Activated CD4-positive, CD25-positive, alpha-beta regulatory T cell (primary cell): ENCODE results near the gene ABCC6.
"Not testable (repeated sequence)": the region's sequence is repeated elsewhere in the genome, so short reads cannot be mapped to it uniquely, and the experiment has no call there.

Experiments
- DNase-seq, 4 experiments: peaks; one replicate each; lab custom pipeline; 2025; lab: John Stamatoyannopoulos, UW

ABCC6 gene

GRCh38 chr16:16222850-16223661, at the start of gene ABCC6:
ABCC6 (minus strand) TSS chr16:16223494; CDS start chr16:16223434, 60 bp downstream.
- DNase-seq: not testable (repeated sequence)

DNA sequence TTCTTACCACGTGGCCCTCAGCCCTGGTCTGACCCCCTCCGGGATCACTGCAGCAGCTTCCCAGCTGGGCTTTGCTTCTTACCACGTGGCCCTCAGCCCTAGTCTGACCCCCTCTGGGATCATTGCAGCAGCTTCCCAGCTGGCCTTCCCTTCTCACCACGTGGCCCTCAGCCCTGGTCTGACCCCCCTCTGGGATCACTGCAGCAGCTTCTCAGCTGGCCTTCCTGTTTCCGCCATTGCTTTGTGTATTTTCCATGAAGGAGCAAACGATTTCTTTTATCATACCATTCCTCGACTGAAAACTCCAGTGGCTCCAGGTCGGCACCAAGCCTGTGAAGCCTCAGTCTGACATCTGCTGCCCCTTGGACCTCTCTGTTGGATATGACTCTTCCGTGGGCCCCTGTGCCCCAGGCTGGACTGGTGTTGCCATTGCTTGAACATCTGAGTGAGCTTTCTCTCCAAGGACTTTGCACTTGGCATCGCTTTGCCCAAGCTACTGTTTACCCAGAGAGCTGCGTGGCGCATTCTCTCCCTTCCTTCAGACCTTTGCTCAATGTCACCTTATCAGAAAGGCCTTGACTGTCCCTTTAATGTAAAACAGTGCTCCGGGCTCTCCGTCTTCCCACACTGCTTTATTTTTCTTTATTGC, 49.4 kb upstream of the ABCC6 start:
- not testable (repeated sequence) for DNase-seq

DNA sequence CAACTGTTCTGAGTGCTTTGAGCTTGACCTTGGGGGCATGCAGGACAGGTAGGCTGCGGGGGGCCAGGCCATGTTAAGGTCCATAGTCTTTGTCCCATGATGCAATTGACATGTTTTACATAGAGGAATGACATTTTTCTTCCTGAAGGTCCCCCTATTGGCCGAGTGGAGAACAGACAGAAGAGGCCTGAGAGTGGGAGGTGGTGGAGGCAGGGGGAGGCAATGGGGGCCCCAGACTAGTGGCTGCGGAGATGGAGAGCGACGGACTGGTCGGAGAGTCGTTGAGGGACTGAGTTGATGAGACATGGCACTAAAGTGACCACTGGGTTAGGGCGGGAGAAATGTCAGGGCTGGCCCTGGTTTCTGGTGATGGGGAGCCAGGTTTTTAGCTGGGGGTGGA, 48.4 kb upstream of the ABCC6 start:
- not testable (repeated sequence) for DNase-seq

DNA sequence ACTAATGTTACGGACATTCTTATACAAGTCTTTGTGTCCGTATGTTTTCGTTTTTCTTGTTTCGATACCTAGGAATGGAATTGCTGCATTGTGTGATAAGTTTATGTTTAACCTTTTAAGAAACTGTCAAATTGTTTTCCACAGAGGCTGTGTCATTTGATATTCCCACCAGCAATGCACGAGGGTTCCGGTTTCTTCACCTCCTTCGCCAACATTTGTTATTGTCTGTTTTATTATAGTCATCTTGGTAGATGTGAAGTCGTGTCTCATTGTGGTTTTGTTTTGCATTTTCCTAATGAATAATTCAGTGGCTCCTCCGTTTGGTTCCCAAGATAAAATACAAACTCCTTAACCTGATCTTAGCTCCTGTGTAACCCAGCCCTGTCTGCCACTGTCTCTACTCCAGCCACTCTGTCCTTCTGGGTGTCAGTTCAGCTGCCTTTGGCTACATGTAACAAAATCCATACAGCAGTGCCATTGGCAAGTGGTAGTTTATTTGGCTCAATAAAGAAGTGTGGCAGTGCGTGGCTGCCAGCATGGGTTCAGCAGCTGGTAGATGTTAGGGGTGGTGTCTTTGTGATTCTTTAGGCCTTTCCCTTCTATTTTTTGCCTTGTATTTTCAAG, 45.0 kb upstream of the ABCC6 start:
- not testable (repeated sequence) for DNase-seq

GRCh38 chr16:16267708-16268107, 44.4 kb upstream of the ABCC6 start:
- not testable (repeated sequence) for DNase-seq

DNA sequence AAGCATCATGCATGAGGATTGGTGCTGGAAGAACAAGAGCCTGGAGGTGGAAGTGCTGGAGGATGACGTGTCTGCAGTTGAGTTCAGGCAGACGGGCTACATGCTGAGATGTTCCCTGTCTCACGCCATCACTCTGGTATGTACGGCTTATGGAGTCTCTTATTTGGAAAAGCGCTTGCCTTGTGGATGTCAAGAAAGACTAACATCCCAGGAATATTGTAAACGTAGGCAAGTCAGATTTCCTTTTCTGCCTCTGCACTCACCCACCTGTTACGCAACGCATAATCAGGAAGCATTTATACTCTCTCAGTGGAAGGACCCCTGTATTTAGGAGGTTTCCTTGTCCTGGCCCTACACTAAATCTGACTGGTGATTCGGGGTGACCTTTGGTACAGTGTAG, 41.8 kb upstream of the ABCC6 start:
- DNase-seq: not testable (repeated sequence)

DNA sequence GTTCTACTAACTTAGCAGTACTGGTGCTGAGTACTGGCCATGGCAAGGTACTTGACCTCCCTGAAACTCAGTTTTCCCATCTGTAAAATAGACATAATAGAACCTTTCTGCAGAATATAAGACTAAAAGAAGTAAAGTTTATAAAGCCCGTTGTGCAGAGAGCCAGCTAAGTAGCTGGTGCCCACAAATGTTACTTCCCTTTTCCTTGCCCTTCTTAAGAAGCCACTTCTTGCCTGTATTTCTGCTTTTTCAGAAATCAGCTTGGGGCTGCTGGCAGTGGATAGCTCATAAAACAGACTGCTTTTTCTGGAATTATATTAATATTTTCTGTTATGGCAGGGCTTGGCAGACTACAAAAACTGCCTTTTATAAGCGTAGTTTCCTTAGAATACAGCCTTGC, 40.7 kb upstream of the ABCC6 start:
- not testable (repeated sequence) for DNase-seq

- DNase-seq: not testable (repeated sequence)
These were observed 39.8 kb upstream of the ABCC6 start for GRCh38 chr16:16262954-16263555.

- not testable (repeated sequence) for DNase-seq
These were observed 36.7 kb upstream of the ABCC6 start for GRCh38 chr16:16259971-16260370.

DNA sequence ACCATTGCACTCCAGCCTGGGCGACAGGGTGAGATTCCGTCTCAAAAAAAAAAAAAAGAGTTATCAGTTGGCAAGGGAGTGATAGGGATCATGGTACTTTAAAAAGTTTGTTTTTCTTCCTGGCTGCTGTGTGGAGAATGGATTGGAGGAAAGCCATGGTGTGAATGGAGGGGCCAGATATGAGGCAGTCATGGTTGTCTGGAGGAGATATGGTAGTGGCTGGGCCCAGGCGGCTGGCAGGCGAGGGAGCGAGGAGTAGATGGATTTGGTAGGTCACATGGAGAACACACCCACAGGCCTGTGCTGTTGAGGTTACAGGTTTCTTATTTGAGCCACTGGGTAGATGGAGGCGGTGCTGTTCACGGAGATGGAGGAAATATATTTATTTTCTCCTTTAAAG, 35.5 kb upstream of the ABCC6 start:
- not testable (repeated sequence) for DNase-seq

GRCh38 chr16:16257301-16257923, 34.1 kb upstream of the ABCC6 start:
- not testable (repeated sequence) for DNase-seq

DNA sequence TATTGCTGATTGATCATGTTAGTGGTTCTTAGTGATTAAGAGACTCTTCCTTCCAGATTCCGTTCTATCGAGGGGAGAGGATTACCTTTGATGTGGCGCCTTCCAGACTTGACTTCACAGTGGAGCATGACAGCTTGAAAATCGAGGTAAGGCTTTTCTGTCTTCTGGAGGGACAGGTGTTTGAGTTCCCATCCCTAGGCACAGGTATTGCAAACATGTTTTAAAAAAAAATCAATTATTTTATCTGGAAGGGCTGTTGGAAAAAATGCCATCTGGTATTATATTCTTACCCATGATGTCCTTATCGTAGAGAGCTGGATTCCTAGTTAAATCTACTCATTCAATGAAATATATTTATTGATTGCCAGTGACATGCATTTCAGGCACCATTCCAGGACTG, 29.1 kb upstream of the ABCC6 start:
- DNase-seq: not testable (repeated sequence)

DNA sequence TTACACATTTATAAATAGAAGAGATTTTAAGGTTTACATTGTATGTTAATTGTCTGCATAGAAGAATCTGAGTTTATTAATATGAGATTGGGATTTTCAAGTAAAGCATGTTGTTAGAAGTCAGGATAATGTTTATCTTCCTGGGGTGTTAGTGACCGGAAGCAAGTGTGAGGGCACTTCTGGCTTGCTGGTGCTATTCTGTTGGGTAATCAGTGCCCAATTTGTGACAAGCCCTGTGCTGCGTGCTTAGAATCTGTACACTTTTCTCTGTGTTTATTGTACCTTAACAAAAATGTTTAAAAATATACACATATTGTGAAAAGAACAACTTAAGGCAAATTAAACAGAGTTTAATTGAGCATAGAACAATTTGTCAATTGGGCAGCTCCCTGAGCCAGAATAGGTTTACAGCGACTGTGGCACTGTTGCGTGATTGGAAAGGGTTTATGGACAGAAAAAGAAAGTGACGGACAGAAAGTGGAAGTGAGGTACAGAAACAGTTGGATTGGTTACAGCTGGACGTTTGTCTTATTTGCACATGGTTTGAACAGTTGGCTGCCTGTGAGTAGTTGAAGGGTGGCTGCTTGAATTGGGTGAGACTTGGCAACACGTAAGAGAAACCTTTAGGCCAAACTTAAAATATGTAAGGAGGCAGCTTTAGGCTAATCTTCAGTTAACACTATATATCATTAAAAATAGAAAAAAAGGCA, 26.5 kb upstream of the ABCC6 start:
- DNase-seq: not testable (repeated sequence)

- not testable (repeated sequence) for DNase-seq
These were observed 24.1 kb upstream of the ABCC6 start for GRCh38 chr16:16247439-16247838.

- not testable (repeated sequence) for DNase-seq
These were observed 23.4 kb upstream of the ABCC6 start for GRCh38 chr16:16246578-16247262.

DNA sequence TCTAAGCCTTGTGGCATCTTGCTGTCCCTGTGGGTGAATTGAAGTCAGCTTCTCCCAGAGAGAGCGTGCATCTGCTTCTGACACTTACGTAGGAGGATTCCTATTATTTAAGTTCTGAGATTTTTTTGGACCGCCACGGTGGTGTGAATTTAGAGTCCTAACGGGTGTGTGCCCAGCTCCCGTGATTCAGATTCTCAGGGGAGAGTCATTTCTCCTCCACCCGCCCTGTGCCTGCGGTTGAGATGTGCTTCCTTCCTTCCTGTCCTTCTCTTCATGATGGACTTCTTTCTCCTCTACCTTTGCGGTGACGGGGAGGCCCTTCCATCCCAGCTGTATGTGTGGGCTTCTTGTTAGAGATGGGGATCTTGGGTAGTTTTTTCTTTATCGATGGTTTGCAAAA, 20.6 kb upstream of the ABCC6 start:
- DNase-seq: not testable (repeated sequence)

DNA sequence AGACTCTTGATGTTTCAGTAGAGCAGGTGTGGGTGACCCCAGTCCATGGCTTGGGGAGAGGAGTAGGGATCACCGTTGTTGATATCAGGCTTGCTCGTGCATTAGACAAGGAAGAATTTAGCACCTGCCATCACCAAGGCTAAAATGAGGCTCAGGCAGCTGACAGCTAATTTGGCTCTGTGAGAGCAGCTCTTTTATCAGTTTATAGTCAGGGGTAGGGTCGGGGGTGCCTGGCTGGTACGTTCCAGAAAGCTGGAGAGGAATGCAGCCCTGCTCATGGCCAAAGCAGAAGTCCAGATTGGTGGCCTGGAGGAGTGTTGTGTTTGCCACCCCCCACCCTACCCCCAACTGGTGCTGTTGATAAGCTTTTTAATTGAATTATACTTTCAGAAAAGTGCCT, 17.4 kb upstream of the ABCC6 start:
- DNase-seq: not testable (repeated sequence)

- not testable (repeated sequence) for DNase-seq
These were observed 14.4 kb upstream of the ABCC6 start for GRCh38 chr16:16237738-16238137.

DNA sequence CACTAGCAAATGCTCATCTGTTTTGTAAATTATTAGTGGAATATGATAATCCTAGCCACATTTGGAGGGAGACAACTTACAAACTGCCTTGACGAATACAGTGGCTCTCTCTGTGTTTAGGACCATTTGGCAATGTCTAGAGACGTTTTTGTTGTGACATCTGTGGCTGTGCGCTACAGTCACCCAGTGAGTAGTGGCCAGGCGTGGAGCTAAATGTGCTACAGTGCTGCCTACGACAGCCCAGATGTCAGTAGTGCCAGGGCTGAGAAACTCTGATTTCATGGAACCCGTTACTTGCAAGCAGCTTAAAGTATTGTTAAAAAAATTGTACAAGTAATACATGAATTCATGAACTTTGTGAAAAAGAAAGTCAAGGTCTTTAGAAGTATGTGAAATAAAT, 13.8 kb upstream of the ABCC6 start:
- DNase-seq: not testable (repeated sequence)

DNA sequence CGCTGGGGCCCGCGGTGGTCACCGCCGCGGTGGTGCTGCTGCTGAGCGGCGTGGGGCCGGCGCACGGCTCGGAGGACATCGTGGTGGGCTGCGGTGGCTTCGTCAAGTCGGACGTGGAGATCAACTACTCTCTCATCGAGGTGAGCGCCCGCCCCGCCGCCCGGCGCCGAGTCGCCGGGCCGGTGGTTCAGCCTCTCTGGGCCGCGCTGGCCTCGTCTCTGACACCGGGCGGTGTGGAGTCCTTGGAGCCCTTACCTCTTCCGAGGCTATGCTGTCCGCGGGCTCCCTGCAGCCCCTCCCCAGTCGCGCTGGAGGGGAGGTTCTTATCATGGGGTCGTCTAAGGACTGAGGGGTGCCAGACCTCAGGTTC, 9.4 kb upstream of the ABCC6 start:
- not testable (repeated sequence) for DNase-seq
